PC-9 (cell line): ENCODE results near the gene PSME4.

Experiments
- CTCF ChIP-seq: fragments of 200-600 bp; sonication (generic); conservative IDR thresholded peaks from 2 replicates; pipeline ENCODE4 v1.6.1; 2017; ENCODE audit warnings: mixed run types, antibody characterized with exemption, mild to moderate bottlenecking, moderate library complexity
- EZH2 ChIP-seq: fragments of 200-600 bp; sonication (generic); IDR thresholded peaks from 2 replicates; pipeline ENCODE4 v1.8.0; 2017; ENCODE audit warnings: antibody characterized with exemption, low read depth

- TF ChIP-seq CTCF (no peak), EZH2 (no peak)
Measured at GRCh38 chr2:53865264-53865663, 105.5 kb downstream of the PSME4 start.
